OCI-LY1 (cell line): ENCODE measurements around the gene NPIPB2.
"Not testable (repeated sequence)": the region's sequence is repeated elsewhere in the genome, so short reads cannot be mapped to it uniquely, and the experiment has no call there.

Experiments used
- H2AFZ ChIP-seq: fragments of 200-600 bp; sonication (generic), shearing (Covaris generic); 2 replicates; pipeline ENCODE4 v1.6.0; 2014; ENCODE audit warnings: antibody characterized with exemption, mild to moderate bottlenecking, low read length
- H3F3A ChIP-seq: fragments of 200-600 bp; sonication (generic), shearing (Covaris generic); 2 replicates; pipeline ENCODE4 v1.6.0; 2014; ENCODE audit warnings: mild to moderate bottlenecking, antibody characterized with exemption, low read length, moderate library complexity; ENCODE audit not compliant: insufficient read depth
- H3K27ac ChIP-seq: fragments of 200-600 bp; sonication (generic); 2 replicates; pipeline ENCODE4 v1.5.1; 2014; ENCODE audit warnings: low read length, mixed run types, mild to moderate bottlenecking, low read depth; ENCODE audit not compliant: poor library complexity, severe bottlenecking
- H3K27me3 ChIP-seq: fragments of 200-600 bp; sonication (generic); 2 replicates; pipeline ENCODE4 v1.6.0; 2014; ENCODE audit warnings: antibody characterized with exemption, mild to moderate bottlenecking, low read length, moderate library complexity; ENCODE audit not compliant: insufficient read depth
- H3K36me3 ChIP-seq: fragments of 200-600 bp; sonication (generic); 2 replicates; pipeline ENCODE4 v1.6.1; 2014; ENCODE audit warnings: mild to moderate bottlenecking, antibody characterized with exemption, low read length, moderate library complexity, mixed read lengths; ENCODE audit not compliant: insufficient read depth
- H3K4me1 ChIP-seq: fragments of 200-600 bp; sonication (generic); 2 replicates; pipeline ENCODE4 v1.5.1; 2014; ENCODE audit warnings: mild to moderate bottlenecking, low read length, moderate library complexity; ENCODE audit not compliant: insufficient read depth, severe bottlenecking
- H3K4me2 ChIP-seq: fragments of 200-600 bp; sonication (generic), shearing (Covaris generic); 2 replicates; pipeline ENCODE4 v1.6.1; 2014; ENCODE audit warnings: low read length
- H3K4me3 ChIP-seq: fragments of 200-600 bp; sonication (generic); 2 replicates; pipeline ENCODE4 v1.5.1; 2014; ENCODE audit warnings: low read length, low read depth, mild to moderate bottlenecking, mixed read lengths; ENCODE audit not compliant: poor library complexity, severe bottlenecking
- H3K79me2 ChIP-seq: fragments of 200-600 bp; shearing (Covaris generic); 2 replicates; pipeline ENCODE4 v1.6.1; 2016; ENCODE audit warnings: mixed run types, low read length, mixed read lengths; ENCODE audit not compliant: insufficient read depth
- H3K9ac ChIP-seq: fragments of 200-600 bp; sonication (generic), shearing (Covaris generic); 2 replicates; pipeline ENCODE4 v1.6.1; 2014; ENCODE audit warnings: mild to moderate bottlenecking, low read length, mixed read lengths
- H3K9me2 ChIP-seq: fragments of 200-600 bp; sonication (generic), shearing (Covaris generic); 2 replicates; pipeline ENCODE4 v1.6.1; 2014; ENCODE audit warnings: low read depth, mild to moderate bottlenecking, low read length, mixed read lengths
- H3K9me3 ChIP-seq: fragments of 200-600 bp; shearing (Covaris generic); 2 replicates; pipeline ENCODE4 v1.6.1; 2014; ENCODE audit warnings: low read length, mixed read lengths
- H4K20me1 ChIP-seq: fragments of 200-600 bp; sonication (generic), shearing (Covaris generic); 2 replicates; pipeline ENCODE4 v1.6.0; 2016; ENCODE audit warnings: mild to moderate bottlenecking, low read length; ENCODE audit not compliant: insufficient read depth
- CTCF ChIP-seq: fragments of 200-600 bp; sonication (generic), shearing (Covaris generic); IDR thresholded peaks from 2 replicates; pipeline ENCODE4 v1.5.1; 2017; ENCODE audit warnings: mild to moderate bottlenecking, antibody characterized with exemption, low read length, moderate library complexity, mixed read lengths
- EZH2 ChIP-seq: fragments of 200-600 bp; sonication (generic), shearing (Covaris generic); IDR thresholded peaks from 2 replicates; pipeline ENCODE4 v1.8.0; 2017; ENCODE audit warnings: borderline replicate concordance, mixed run types, mild to moderate bottlenecking, antibody characterized with exemption, low read length, moderate library complexity, mixed read lengths

NPIPB2 gene

GRCh38 chr16:11957591-11958395 lies 15.9 kb upstream of the NPIPB2 start:
- Histone ChIP-seq H3K9me2 (no peaks in the 10 kb centered on the region), H3K27ac (no peak overlapping the region), H3K4me3 (no peak overlapping the region), H3F3A (no peaks in the 10 kb centered on the region), H3K79me2 (no peaks in the 10 kb centered on the region), H4K20me1 (no peaks in the 10 kb centered on the region), H3K27me3 (no peaks in the 10 kb centered on the region), H3K4me1 (peaks cover 22% of the 10 kb centered on the region), H3K4me2 (no peak overlapping the region), H3K9ac (no peak overlapping the region), H2AFZ (no peak overlapping the region), H3K36me3 (no peaks in the 10 kb centered on the region), H3K9me3 (no peaks in the 10 kb centered on the region)
- no peak for TF ChIP-seq CTCF
- no peak for TF ChIP-seq EZH2

GRCh38 chr16:11956558-11956957 lies 14.7 kb upstream of the NPIPB2 start:
- Histone ChIP-seq H3K36me3 (no peaks in the 10 kb centered on the region), H3K9ac (no peak overlapping the region), H3F3A (no peaks in the 10 kb centered on the region), H3K27me3 (no peaks in the 10 kb centered on the region), H3K4me2 (no peak overlapping the region), H3K4me3 (no peak overlapping the region), H3K9me2 (no peaks in the 10 kb centered on the region), H3K4me1 (peaks cover 22% of the 10 kb centered on the region), H3K9me3 (no peaks in the 10 kb centered on the region), H2AFZ (no peak overlapping the region), H3K27ac (no peak overlapping the region), H3K79me2 (no peaks in the 10 kb centered on the region), H4K20me1 (no peaks in the 10 kb centered on the region)
- TF ChIP-seq CTCF: no peak
- no peak for TF ChIP-seq EZH2

- H4K20me1 ChIP-seq: no peaks in the 10 kb centered on the region
- no peaks in the 10 kb centered on the region for H3K9me2 ChIP-seq
- H3K4me2 ChIP-seq: no peak overlapping the region
- no peaks in the 10 kb centered on the region for H3F3A ChIP-seq
- no peak overlapping the region for H3K9ac ChIP-seq
- no peak for TF ChIP-seq CTCF
- TF ChIP-seq EZH2: no peak
- no peak overlapping the region for H2AFZ ChIP-seq
- H3K79me2 ChIP-seq: no peaks in the 10 kb centered on the region
- no peaks in the 10 kb centered on the region for H3K9me3 ChIP-seq
- no peak overlapping the region for H3K4me3 ChIP-seq
- H3K36me3 ChIP-seq: no peaks in the 10 kb centered on the region
- no peaks in the 10 kb centered on the region for H3K27me3 ChIP-seq
- peaks cover 25% of the 10 kb centered on the region for H3K4me1 ChIP-seq
- H3K27ac ChIP-seq: no peak overlapping the region
Measured at GRCh38 chr16:11955713-11956123, 13.9 kb upstream of the NPIPB2 start.

- H3K4me1 ChIP-seq: peaks cover 27% of the 10 kb centered on the region
- H3K9me2 ChIP-seq, H2AFZ ChIP-seq, H3K27ac ChIP-seq, H3K36me3 ChIP-seq, H3K9me3 ChIP-seq, H3F3A ChIP-seq, H3K4me3 ChIP-seq, H4K20me1 ChIP-seq, H3K79me2 ChIP-seq, H3K27me3 ChIP-seq, H3K9ac ChIP-seq, H3K4me2 ChIP-seq: not testable (repeated sequence)
Measured at GRCh38 chr16:11953576-11953975, 11.7 kb upstream of the NPIPB2 start.
